B cell (primary cell): ENCODE data around the gene CPSF4L. TPM values are rescaled to one million over a fixed set of nuclear protein-coding genes. Genes with fewer than 3 reads are reported as not detected.

Source experiments
- ATAC-seq: fragments of 200-7000 bp; cut with Tn5 transposase; one replicate; pipeline ENCODE4 v1.10.0; 2021; ENCODE audit warnings: low read depth, mild to moderate bottlenecking, moderate number of reproducible peaks, moderate library complexity
- CTCF ChIA-PET: fragments of 350-600 bp; sonication (Branson Sonifier 250); formaldehyde crosslinking; loops from one replicate; lab custom pipeline; 2021; ENCODE audit warnings: antibody characterized with exemption, inconsistent platforms; lab: Charles Lee
- POLR2A ChIA-PET: fragments of 350-600 bp; sonication (Branson Sonifier 250); formaldehyde crosslinking; loops from one replicate; lab custom pipeline; 2021; ENCODE audit warnings: antibody characterized with exemption; lab: Charles Lee
- DNase-seq: peaks from one replicate; pipeline ENCODE4 v3.0.0; 2013
- H2AFZ ChIP-seq: 2 replicates; pipeline ENCODE4 v1.6.1; 2012; ENCODE audit warnings: mild to moderate bottlenecking, low read depth, low read length; ENCODE audit not compliant: insufficient read depth, poor library complexity, severe bottlenecking
- H3K27ac ChIP-seq, 2 donors: 1 replicate in 1 of 2; 2 replicates in 1 of 2; pipeline ENCODE4 v1.5.1; 2012 to 2013; ENCODE audit warnings: low read length in 2 of 2, mild to moderate bottlenecking in 2 of 2, moderate library complexity in 1 of 2
- H3K27me3 ChIP-seq, 4 experiments: fragments of 200-600 bp in 1 of 4; sonication (generic) in 1 of 4; replicated peaks in 1 of 4; 1 replicate in 2 of 4; 2 replicates in 2 of 4; pipeline versions ENCODE4 v1.6.1 to v1.7.0; 2013 to 2016; ENCODE audit warnings: low read length in 3 of 4, mild to moderate bottlenecking in 2 of 4, mixed read lengths in 1 of 4, moderate library complexity in 1 of 4; ENCODE audit not compliant: insufficient read depth in 4 of 4, control insufficient read depth in 3 of 4; ENCODE audit errors: control extremely low read depth in 1 of 4
- H3K36me3 ChIP-seq, 2 experiments: replicated peaks in 1 of 2; 1 replicate in 1 of 2; 2 replicates in 1 of 2; pipeline versions ENCODE4 v1.6.1 to v1.7.1; 2013; ENCODE audit warnings: low read length in 1 of 2; ENCODE audit not compliant: insufficient read depth in 2 of 2, control insufficient read depth in 1 of 2; ENCODE audit errors: control extremely low read depth in 1 of 2, extremely low read depth in 1 of 2
- H3K4me1 ChIP-seq, 2 donors: fragments of 200-600 bp in 1 of 2; sonication (generic) in 1 of 2; 1 replicate in 1 of 2; 2 replicates in 1 of 2; pipeline versions ENCODE4 v1.5.1 to v1.6.1; 2013 to 2017; ENCODE audit warnings: low read length in 2 of 2; ENCODE audit not compliant: control insufficient read depth in 2 of 2, insufficient read depth in 2 of 2
- H3K4me2 ChIP-seq: replicated peaks from 2 replicates; pipeline ENCODE3; 2012; ENCODE audit warnings: mild to moderate bottlenecking, low read depth, low read length; ENCODE audit not compliant: poor library complexity, severe bottlenecking
- H3K4me3 ChIP-seq, 5 experiments: fragments of 200-600 bp in 1 of 5; sonication (generic) in 1 of 5; 1 replicate in 3 of 5; 2 replicates in 2 of 5; pipeline versions ENCODE4 v1.5.1 to v1.7.0; 2011 to 2016; ENCODE audit warnings: low read length in 4 of 5, mild to moderate bottlenecking in 4 of 5, low read depth in 2 of 5, control low read depth in 1 of 5, moderate library complexity in 1 of 5; ENCODE audit not compliant: insufficient read depth in 1 of 5; ENCODE audit errors: control extremely low read depth in 1 of 5, extremely low read depth in 1 of 5
- H3K79me2 ChIP-seq: fragments of 200-600 bp; sonication (generic); one replicate; pipeline ENCODE4 v1.6.0; 2016; ENCODE audit warnings: low read length; ENCODE audit not compliant: control insufficient read depth, insufficient read depth
- H3K9ac ChIP-seq: fragments of 200-600 bp; sonication (generic); 2 replicates; pipeline ENCODE4 v1.6.1; 2017; ENCODE audit warnings: mild to moderate bottlenecking, low read length, moderate library complexity
- H3K9me3 ChIP-seq, 3 donors: one replicate each; pipeline versions ENCODE4 v1.6.1 to v1.7.1; 2013; ENCODE audit warnings: low read length in 2 of 3; ENCODE audit not compliant: control insufficient read depth in 2 of 3, insufficient read depth in 1 of 3; ENCODE audit errors: control extremely low read depth in 1 of 3
- H4K20me1 ChIP-seq: 2 replicates; pipeline ENCODE4 v1.6.0; 2012; ENCODE audit warnings: mild to moderate bottlenecking, low read length; ENCODE audit not compliant: insufficient read depth, control insufficient read depth, poor library complexity, severe bottlenecking
- H3K27ac Mint-ChIP-seq: one replicate; pipeline ENCODE4 v1.8.0; 2021; ENCODE audit warnings: mixed read lengths
- H3K27me3 Mint-ChIP-seq: one replicate; pipeline ENCODE4 v1.8.0; 2021; ENCODE audit warnings: mixed read lengths
- H3K4me1 Mint-ChIP-seq: one replicate; pipeline ENCODE4 v1.8.0; 2021; ENCODE audit warnings: mixed read lengths
- H3K4me3 Mint-ChIP-seq: one replicate; pipeline ENCODE4 v1.8.0; 2021; ENCODE audit warnings: mixed read lengths
- H3K9me3 Mint-ChIP-seq: one replicate; pipeline ENCODE4 v1.8.0; 2022; ENCODE audit warnings: mixed read lengths; ENCODE audit not compliant: insufficient read depth
- EZH2 ChIP-seq: IDR thresholded peaks from 2 replicates; pipeline ENCODE4 v1.6.1; 2012; ENCODE audit warnings: borderline replicate concordance, low read depth, mild to moderate bottlenecking, moderate library complexity, low read length; ENCODE audit not compliant: insufficient read depth, poor library complexity, severe bottlenecking
- WGBS: methylation state at CpG from one replicate; pipeline ENCODE4 v1.1.5; 2013; ENCODE audit warnings: missing lambda C conversion rate; ENCODE audit not compliant: insufficient coverage; 5-methylcytosine and 5-hydroxymethylcytosine counted together
- intact Hi-C: fragments of 100-400 bp; cut with micrococcal nuclease; formaldehyde crosslinking; loops from one replicate; pipeline ENCODE4 v1.10.0; 2022
- polyA plus RNA-seq: library from polyadenylated mRNA; depleted of rRNA; stranded (reverse); fragments of >200 nt; gene quantifications from 2 replicates; pipeline ENCODE4 v1.2.3, GENCODE V29; 2012
- total RNA-seq, 2 donors: library from RNA; stranded (reverse); fragments of 120-200 nt in 1 of 2; gene quantifications; 1 replicate in 1 of 2; 2 replicates in 1 of 2; pipeline versions ENCODE4 v1.2.3 to v1.2.4, GENCODE V29; 2013 to 2022
- TF ChIP-seq, protein P1 (sequence below): fragments of 200-600 bp; IDR thresholded peaks from one replicate; pipeline ENCODE4 v1.8.0; 2022; ENCODE audit warnings: antibody characterized with exemption, mild to moderate bottlenecking

CPSF4L gene
- total and polyA plus RNA-seq, 2 donors (not counting 1 experiment from before 2014, with no cell fraction given) = not detected

DNA sequence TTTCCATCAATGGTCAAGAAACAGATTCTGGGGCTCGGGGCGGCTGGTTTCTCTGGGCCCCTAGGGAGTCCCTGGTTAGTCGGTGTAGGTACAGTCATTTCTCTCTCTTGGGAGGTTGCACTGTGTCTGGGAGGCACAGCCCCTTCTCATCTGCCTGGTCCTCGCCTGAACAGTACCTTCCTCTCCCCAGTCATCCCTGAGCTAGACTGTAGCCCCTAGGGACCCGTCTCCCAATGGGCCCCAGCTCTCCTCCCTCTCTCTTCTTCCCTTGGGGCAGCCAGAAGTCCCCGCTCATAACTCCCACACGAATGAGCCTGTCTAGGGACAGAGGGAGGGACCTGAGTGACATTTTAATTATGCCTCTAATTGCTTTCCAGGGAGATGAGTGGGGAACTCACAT lies 20.2 kb upstream of the CPSF4L start:
- Histone ChIP-seq H3K9ac (no peak overlapping the region), H2AFZ (no peak overlapping the region), H3K4me1 (no peaks in the 10 kb centered on the region), H3K4me3 (no peak overlapping the region), H3K4me2 (no peak overlapping the region), H3K9me3 (peaks cover 0 to 3% (median 0%) of the 10 kb centered on the region in 3 donors), H3K36me3 (no peaks in the 10 kb centered on the region), H3K27me3 (peaks cover 0 to 5% (median 0%) of the 10 kb centered on the region in 4 experiments), H4K20me1 (no peaks in the 10 kb centered on the region), H3K79me2 (no peaks in the 10 kb centered on the region), H3K27ac (no peak overlapping the region)
- CTCF ChIA-PET = no interaction called here
- Mint-ChIP-seq H3K27ac (no peak overlapping the region), H3K27me3 (peaks cover 20% of the 10 kb centered on the region), H3K4me1 (peaks cover 2% of the 10 kb centered on the region), H3K9me3 (no peaks in the 10 kb centered on the region), H3K4me3 (no peak overlapping the region)
- WGBS = 34% methylated on average over 4 of the region's 7 CpGs
- DNase-seq = no peak
- POLR2A ChIA-PET = no interaction called here
- no peak for ATAC-seq
- TF ChIP-seq, protein P1, sequence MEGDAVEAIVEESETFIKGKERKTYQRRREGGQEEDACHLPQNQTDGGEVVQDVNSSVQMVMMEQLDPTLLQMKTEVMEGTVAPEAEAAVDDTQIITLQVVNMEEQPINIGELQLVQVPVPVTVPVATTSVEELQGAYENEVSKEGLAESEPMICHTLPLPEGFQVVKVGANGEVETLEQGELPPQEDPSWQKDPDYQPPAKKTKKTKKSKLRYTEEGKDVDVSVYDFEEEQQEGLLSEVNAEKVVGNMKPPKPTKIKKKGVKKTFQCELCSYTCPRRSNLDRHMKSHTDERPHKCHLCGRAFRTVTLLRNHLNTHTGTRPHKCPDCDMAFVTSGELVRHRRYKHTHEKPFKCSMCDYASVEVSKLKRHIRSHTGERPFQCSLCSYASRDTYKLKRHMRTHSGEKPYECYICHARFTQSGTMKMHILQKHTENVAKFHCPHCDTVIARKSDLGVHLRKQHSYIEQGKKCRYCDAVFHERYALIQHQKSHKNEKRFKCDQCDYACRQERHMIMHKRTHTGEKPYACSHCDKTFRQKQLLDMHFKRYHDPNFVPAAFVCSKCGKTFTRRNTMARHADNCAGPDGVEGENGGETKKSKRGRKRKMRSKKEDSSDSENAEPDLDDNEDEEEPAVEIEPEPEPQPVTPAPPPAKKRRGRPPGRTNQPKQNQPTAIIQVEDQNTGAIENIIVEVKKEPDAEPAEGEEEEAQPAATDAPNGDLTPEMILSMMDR = no peak
- TF ChIP-seq EZH2 = no peak
- intact Hi-C loops = no loop called here

DNA sequence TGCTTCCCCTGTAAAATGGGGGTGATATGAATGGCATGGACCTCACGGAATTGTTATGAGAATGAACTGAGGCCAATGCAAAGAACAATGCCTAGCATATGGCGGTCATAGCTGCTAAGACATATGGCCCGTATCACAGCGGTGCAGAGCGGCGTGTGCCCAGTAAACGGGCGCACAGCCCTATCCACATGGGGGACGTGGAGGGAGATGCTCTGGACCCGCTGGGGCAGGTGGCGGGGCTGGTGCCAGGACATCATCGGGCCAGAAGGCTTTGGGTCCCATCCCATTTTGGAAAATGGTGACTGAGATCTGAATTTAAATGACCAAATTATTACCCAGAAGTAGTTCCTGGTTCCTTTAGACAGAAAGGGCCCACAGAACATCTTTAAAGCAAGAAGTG lies 18.5 kb upstream of the CPSF4L start:
- 96% methylated on average over 10 of the region's 12 CpGs for WGBS
- no peak overlapping the region for H3K4me3 Mint-ChIP-seq
- peaks cover 2% of the 10 kb centered on the region for H3K4me1 Mint-ChIP-seq
- DNase-seq (no peak), ATAC-seq (no peak)
- H3K79me2 ChIP-seq = no peaks in the 10 kb centered on the region
- no peak overlapping the region for H2AFZ ChIP-seq
- no peak overlapping the region for H3K4me2 ChIP-seq
- ChIA-PET CTCF (no interaction called here), POLR2A (no interaction called here)
- intact Hi-C loops = no loop called here
- TF ChIP-seq, protein P1 = no peak
- no peak for TF ChIP-seq EZH2
- peaks cover 14% of the 10 kb centered on the region for H3K27me3 Mint-ChIP-seq
- H3K27ac Mint-ChIP-seq = no peak overlapping the region
- H3K27ac ChIP-seq = no peak overlapping the region
- no peaks in the 10 kb centered on the region for H3K36me3 ChIP-seq
- H3K9me3 Mint-ChIP-seq = no peaks in the 10 kb centered on the region
- no peak overlapping the region for H3K4me3 ChIP-seq
- H4K20me1 ChIP-seq = no peaks in the 10 kb centered on the region
- no peaks in the 10 kb centered on the region for H3K4me1 ChIP-seq
- peaks cover 0 to 5% (median 0%) of the 10 kb centered on the region in 4 experiments for H3K27me3 ChIP-seq
- H3K9me3 ChIP-seq = peaks cover 0 to 3% (median 0%) of the 10 kb centered on the region in 3 donors
- H3K9ac ChIP-seq = no peak overlapping the region
